GM21737 (cell line): ENCODE data around the gene ZNF141.
"Not testable (repeated sequence)": the region's sequence is repeated elsewhere in the genome, so short reads cannot be mapped to it uniquely, and the experiment has no call there.

Source experiments
- ATAC-seq: cut with Tn5 transposase; IDR thresholded peaks from one replicate; pipeline ENCODE4 v1.9.1; 2021; ENCODE audit warnings: mild to moderate bottlenecking, moderate library complexity; ENCODE audit not compliant: unreplicated experiment

ZNF141 gene

DNA sequence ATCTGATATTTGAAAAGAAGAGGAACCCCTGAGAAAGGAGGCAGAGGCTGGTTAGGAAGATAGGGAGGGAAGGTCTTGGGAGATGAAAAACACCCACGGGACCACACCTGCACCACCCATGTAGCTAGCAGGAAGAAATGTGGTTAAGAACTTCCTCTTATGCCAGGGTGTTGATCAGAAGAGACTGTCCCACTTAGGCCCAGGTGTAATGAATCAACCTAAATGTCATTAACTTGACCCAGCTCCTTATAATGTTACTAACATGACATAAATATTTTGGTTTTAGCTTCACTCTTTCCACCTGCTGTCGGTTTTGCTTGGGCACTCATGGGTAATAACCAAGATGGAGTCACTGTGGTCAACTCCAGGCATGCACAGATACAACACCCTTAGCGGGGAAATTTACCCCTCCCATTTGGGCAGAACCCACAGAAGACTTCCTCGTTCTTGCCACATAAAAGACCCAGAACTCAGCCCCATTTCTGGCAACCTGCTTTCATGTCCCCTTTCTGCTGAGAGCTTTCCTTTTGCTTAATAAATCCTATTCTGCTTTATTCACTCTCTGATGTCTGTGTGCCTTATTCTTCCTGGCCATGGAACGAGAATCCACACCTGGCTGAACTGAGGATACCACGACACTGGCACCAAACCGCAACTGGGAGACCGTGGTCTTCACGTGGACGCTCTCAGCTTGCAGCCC is 46.8 kb downstream of the ZNF141 start:
- ATAC-seq: no peak

DNA sequence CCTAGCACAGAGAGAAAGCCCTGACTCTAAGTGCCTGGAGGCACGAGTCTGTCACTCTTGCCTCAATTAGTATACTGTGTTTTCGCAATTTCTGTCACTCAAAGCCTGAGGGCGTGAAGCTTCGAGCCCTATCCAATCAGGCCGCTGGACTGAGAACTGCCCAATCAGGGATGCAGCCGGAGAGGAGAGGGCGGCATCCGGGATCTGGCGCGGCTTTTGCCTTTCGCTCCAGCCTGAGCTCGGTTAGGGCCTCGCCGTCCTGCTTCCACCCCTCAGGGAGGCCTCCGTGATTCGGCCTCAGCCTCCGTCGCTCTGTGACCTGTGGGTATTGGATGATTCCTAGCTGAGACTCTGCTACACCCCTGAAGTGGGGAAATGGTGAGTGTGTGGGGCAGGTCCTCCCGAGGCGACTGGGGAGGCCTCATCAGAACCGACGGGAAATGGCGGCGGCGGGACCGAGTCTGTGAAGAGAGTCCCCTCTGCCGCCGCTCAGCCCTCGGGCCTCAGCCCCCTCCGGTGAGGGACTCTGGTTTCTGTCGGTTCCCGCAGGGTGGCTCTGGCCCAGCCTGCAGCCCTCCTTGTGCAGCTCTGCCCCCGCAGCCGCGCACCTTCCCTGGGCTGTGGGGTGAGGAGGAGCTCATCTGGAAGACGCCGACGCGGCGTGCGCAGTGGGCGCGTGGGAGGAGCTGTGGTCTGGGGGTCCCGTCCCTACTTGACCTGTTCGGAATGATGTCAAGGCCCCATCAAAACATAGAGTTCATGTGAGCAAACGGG is 48.5 kb downstream of the ZNF141 start:
- ATAC-seq: no peak

DNA sequence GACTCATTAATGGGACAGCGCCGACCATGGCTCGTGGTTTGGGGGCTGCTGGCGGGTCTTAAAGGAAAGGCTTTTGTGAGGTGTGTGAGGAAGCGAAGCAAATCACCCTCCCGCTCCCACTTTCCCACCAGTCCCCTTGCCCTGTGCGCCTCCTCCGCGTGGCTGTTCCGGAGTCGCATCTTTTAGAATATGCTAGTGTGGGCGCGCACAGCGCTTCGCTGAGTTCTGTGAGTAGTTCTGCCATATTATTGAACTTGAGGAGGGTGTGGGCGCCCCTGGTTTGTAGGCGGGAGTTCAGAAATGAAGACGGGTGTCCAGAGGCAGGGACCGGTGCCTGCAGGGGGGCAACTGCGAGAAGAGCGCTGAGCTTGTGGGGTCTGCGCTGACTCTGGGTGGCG is 49.1 kb downstream of the ZNF141 start:
- ATAC-seq: no peak

DNA sequence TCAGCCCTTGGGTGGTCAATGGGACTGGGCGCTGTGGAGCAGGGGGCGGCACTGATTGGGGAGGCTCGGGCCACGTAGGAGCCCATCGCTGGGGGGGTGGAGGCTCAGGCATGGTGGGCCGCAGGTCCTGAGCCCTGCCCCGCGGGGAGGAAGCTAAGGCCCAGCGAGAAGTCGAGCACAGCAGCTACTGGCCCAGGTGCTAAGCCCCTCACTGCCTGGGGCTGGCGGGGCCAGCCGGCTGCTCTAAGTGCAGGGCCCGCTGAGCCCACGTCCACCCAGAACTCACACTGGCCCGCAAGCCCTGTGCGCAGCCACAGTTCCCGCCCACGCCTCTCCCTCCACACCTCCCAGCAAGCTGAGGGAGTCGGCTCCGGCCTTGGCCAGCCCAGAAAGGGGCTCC is 66.4 kb downstream of the ZNF141 start:
- no peak for ATAC-seq

DNA sequence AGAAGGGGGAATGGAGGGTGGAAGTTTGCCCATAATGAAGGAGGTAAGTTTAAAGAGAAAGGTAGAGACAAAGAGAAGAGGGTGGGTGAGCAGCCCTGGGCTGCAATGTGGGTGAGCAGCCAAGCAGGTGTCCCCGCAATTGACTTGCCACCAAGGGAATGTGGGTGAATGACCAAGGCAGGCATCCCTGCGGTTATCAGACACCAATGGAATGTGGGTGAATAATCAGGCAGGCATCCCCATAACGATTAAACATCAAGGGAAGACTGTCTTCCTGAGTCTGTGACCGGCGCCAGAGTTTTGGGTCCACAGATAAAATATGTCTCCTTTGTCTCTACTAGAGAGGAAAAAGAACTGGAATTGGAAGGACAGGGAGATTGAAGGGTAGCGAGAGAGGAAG is 70.7 kb downstream of the ZNF141 start:
- not testable (repeated sequence) for ATAC-seq

DNA sequence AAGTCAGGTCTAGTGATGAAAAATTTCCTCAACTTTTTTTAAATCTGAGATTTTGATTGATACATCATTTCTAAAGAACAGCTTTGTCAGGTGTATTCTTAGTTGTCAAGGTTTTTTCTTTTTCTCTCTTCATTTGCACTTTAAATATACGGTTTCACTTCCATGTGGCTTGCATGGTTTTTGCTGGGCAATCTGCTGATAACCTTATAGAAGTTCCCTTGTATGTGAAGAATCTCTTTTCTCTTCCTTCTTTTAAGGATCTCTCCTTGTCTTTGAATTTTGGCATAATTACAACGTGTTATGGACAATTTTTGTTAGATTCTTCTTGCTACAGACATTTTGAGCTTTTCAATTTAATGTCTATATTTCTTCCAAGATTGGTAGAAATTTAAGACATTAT is 85.0 kb downstream of the ZNF141 start:
- ATAC-seq: no peak
